GM19099 (cell line): ENCODE results near the gene PRRX2.

ENCODE experiments used
- POLR2A ChIP-seq: IDR thresholded peaks from 3 replicates; pipeline ENCODE4 v1.6.1; 2011; ENCODE audit warnings: low read depth; ENCODE audit not compliant: insufficient read length; ENCODE audit errors: extremely low read depth

PRRX2 gene

DNA sequence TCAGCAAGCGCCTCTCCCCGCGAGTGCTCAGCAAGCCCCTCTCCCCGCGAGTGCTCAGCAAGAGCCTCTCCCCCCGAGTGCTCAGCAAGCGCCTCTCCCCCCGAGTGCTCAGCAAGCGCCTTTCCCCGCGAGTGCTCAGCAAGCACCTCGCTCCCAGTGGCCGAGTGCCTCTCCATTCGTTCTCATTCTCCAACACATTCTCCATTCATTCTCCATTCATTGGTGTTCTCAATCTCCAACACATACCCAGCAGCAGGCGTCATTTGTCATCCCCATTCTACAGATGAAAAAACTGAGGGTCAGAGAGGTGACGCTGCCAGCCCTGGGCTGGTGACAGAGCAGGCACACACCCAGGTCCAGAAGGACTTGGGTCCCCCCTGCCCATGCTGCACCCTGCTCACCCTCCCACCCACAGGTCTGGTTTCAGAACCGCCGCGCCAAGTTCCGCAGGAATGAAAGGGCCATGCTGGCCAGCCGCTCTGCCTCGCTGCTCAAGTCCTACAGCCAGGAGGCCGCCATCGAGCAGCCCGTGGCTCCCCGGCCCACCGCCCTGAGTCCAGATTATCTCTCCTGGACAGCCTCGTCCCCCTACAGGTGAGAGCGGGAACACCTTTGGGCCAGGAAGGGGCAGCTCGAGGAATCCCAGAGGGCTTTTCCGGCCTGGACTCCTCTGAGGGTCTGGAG lies 54.9 kb downstream of the PRRX2 start:
- TF ChIP-seq POLR2A = no peak

DNA sequence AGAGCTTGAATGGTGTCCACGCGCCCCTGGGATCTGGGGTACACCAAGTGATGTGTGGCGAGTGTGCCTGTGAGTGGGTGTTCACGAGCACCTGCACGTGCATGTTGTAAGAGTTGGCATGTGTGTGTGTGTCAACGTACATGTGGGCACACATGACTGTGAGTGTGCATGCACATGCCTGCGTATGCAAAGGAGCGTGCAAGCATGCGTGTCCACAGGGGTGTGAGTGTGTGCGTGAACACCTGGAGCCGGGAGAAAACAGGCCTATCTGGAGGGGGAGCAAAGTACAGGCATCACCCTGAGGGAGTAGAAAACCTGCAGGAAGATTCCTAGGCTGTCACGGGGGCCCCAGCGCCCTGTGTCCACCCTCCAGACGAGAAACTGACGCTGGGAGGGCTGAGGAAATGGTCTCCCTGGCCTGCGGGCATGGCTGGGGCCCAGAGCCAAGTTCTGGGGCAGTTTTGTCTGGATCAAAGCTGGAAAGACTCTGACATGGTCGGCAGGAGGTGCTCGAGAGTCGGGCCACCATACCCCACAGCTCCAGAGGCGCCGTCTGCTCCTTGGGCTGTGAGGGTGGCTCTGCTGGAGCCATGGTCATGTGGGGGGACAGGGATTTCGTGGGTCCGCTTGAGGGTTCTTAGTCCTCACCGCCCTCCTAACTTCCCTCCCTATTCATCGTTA lies 55.6 kb downstream of the PRRX2 start:
- no peak for TF ChIP-seq POLR2A

DNA sequence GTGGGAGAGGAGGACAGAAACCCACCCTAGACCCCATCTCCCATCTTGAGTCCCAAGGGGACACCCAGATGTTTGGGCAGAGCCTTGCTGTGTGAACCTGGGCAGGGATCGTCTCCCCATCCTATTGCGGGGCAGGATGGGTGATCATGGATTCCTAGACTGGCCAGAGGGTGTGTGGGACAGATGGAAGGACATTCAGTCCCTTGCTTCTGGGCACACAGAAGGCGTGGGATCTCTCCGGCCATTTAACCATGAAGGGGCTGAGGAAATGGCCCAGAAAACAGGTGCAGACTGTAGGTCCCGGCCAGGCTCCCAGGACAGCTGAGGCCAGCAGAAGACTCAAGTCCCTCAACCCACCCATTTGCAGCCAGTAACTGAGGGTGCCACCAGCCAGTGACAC lies 57.5 kb downstream of the PRRX2 start:
- TF ChIP-seq POLR2A = no peak

DNA sequence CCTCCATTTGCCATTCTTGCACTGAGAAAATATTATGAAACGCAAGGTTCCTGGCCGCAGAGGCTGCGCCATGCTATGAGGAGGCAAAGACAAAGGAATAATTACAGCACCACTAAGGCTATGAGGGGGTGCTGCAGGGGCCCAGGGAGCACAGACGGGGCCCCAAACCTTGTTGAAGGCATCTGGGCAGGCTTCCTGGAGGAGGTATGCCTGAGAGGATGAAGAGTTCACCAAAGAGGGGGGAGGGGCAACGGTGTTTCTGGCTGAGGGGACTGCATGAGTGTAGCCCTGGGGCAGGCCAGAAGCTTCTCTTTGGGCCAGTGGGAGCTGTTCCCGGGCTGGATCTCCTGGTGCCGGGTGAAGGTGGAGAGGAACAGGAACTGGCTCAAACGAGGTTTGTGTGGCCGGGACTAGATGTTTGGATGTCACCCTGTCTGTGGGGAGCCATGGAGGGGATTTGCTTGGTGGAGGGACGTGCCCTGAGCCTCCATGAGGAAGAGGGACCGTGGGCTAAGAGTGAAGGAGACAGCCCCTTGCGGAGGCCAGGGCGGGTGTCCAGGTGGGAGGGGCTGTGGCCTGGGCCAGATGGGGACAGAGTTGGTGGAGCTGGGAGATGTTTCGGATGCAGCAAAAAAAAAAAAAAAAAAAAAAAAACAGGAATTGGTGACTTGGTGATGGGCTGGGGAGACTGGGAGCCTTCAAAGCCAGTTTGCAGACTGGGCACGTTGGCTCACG lies 59.2 kb downstream of the PRRX2 start:
- no peak for TF ChIP-seq POLR2A

DNA sequence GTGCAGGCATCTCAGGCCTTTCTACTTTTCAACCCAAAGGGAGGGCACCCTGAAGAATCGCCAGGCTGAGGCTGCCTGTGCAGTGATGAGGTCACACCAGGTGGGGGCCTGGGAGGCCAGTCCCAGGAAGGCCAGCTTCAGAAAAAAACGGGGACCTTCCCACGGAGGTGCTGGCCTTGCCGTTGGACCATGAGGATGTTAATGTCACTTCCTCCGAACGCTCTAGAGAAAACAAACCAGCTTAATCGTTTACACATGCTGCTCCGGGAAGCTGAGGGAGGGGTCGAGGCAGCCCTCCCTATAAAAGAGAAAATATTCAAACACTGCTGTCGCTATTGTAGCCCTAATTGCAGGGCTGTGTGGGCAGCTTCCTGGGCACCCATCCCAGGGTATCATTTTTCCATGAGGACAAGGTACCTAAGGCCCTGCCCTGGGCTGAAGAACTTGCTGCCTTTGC lies 60.4 kb downstream of the PRRX2 start:
- TF ChIP-seq POLR2A = no peak

DNA sequence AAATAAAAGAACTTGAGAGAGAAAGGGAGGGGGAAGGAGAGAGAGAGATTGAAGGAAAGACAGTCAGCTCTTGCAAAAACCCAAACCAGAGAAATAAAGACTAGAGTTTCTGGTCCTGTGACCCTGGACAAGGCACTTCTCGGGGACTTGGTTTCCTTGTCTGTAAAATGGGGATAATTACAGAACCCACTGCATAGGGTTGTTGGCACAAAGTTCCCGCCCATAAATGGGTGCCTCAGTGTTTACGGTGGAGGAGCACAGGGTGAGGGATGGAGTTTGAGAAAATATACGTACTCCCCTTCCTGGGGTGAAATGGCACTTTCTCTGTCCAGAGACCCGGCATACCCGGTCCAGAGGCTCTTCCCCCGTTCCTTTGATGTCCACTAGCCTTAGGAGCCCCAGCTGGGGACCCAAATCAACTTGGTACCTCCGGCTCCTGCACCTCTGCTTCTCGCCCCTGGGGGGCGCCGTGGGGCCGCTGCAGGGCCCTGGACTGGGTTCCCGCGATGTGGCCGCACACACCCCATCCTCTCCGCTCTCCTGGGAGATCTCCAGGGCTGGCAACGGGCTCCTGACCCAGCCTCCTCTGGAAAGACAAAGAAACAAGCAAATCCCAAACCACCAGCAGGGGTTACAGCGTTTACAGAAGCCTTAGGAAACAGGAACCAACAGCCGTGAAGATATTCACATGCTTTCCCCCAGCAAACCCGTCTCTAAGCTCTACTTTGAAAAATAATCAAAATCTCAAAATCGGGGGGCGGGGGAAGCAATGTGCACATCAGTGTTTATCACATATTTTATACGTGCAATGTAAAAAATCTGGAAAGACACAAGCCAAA lies 61.1 kb downstream of the PRRX2 start:
- TF ChIP-seq POLR2A = no peak

DNA sequence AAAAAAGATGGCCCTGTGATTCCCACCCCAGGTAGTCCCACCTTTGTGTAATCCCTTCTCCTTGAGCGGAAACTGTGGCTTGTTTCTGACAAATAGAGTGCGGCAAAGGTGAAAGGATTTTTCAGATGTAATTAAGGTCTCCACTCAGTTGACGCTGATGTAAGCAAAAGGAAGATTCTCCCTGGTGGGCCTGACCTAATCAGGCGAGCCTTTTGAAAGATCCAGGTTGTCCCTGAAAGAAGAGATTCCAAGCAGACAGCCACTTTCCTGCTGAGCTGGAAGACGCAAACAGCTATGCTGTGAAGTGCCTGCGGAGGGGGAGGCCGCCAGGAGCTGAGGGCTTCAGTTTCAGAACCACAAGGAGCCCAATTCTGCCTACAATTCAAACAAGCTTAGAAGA lies 63.3 kb downstream of the PRRX2 start:
- no peak for TF ChIP-seq POLR2A

DNA sequence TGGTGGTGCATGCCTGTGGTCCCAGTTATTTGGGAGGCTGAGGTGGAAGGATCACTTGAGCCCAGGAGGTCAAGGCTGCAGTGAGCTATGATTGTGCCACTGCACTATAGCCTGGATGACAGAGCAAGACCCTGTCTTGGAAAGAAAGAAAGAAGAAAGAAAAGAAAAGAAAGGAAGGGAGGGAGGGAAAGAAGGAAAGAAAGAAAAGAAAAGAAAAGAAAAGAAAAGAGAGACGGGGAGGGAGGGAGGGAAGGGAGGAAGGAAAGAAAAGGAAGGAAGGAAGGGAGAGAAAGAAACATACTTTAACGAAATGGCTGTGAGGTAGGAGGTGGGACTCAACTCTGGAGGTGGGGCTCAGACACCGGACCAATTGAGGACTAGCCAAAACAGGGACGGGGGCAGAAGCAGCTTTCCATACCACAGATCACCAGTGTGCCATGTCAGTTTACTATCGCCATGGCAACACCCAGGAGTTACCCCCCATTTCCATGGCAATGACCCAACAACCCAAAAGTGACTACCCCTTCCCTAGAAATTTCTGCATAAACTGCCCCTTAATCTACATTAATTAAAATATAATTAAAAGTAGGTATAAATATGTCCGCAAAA lies 66.1 kb downstream of the PRRX2 start:
- TF ChIP-seq POLR2A = no peak

DNA sequence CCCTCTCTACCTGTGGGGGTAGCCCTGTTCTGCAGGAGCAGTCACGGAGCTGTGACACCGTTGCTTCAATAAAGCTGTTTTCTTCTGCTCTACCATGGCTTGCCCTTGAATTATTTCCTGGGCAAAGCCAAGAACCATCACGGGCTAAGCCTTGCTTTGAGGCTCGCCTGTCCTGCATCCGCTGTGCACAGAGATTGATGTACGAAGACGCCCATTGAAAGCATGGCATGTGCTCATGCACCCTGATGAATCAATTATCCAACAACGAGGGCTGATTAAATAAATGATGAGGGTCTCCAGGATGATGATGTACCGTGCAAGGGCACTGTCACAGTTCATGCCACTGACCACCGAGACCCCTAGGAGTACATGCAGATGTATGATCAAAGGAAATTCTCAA lies 66.7 kb downstream of the PRRX2 start:
- no peak for TF ChIP-seq POLR2A

DNA sequence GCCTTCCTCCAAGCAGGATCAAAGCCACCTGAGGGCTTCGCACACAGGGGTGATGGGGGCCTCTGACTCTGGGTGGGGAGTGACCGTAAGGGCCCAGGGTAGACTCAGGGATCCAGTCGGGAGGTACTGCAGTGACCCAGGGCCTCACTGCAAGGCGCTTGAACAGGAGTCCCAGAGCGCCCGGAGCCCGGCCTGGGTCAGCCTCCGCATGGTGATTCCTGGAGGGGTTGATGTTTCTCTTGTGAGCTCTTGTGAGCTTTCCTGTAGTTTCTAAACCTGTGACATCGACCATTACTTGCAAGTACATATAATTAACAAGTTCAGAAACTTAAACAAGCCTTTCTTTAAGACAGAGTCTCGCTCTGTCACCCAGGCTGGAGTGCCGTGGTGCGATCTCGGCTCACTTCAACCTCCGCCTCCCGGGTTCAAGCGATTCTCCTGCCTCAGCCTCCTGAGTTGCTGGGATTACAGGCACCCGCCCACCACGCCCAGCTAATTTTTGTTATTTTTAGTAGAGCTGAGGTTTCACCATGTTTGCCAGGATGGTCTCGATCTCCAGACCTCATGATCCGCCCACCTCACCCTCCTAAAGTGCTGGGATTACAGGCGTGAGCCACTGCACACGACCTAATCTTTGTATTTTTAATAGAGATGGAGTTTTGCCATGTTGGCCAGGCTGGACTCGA lies 67.6 kb downstream of the PRRX2 start:
- TF ChIP-seq POLR2A = no peak

DNA sequence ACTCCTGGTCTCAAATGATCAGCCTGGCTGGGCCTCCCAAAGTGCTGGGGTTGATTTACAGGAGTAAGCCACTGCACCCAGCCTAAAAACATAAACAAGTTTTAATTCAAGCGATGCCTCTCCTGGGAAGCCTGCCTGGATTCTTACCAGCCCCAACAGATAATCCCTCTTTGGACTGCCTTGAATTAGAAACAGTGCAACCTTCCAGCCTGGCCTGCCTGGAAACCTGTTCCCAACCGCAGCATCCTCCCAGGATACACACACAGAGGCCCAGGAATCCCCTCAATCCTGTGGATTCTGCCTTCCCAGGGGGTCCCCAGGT lies 68.1 kb downstream of the PRRX2 start:
- TF ChIP-seq POLR2A = no peak

DNA sequence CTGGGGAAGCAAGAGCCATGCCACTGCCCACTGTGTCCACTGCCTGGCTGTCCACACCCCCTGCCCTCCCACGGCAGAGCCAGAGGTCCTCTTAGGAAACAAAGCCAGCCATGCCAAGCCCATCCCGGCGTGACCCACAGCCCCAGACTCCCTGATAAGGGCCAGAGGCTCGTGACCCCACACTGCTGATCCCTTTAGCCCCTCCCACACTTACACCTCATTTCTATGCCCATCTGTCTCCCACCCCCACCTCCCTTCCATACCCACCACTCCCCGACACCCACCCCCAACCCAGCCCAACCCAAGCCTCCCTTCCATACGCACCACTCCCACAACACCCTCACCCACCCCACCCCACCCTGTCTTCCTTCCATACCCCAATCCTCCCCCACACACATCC lies 70.1 kb downstream of the PRRX2 start:
- TF ChIP-seq POLR2A = no peak

DNA sequence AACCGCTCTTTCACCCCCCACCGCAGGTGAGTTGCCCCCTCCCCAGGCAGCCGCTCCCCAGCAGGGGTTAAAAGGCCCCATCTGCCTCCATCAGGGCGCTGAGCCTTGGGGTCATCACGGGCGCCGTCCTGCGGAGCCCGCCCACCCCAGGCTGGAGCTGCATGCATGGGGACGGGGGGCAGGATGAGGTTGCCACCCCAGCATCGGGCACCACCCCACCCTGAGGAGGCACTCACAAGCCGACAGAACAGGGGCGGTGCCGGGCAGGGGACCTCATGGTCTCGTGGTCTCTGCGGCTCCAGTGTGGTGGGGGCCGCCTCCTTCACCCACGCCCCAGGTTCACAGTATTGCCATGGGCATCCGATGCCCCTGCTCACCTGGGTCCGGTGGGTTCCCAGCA lies 70.9 kb downstream of the PRRX2 start:
- no peak for TF ChIP-seq POLR2A
